K562 (cell line): ENCODE measurements around the gene SLC7A6. TPM values are rescaled to one million over a fixed set of nuclear protein-coding genes. Genes with fewer than 3 reads are reported as not detected.

Experiments used
- CCNT2 ChIP-seq: IDR thresholded peaks from 2 replicates; pipeline ENCODE4 v1.6.1; 2011; ENCODE audit warnings: borderline replicate concordance, low read depth, mild to moderate bottlenecking, moderate library complexity, mixed read lengths, low read length; ENCODE audit not compliant: insufficient read length; ENCODE audit errors: extremely low read depth
- CTBP1 ChIP-seq: fragments of 450-650 bp; IDR thresholded peaks from 2 replicates; pipeline ENCODE4 v1.6.1; 2016; ENCODE audit warnings: borderline replicate concordance
- GABPA ChIP-seq: fragments of 200-800 bp; sonication (Bioruptor generic); conservative IDR thresholded peaks from 2 replicates; pipeline ENCODE4 v1.6.1; 2016; ENCODE audit warnings: low read depth, missing genetic modification characterization, missing compliant biosample characterization
- KLF13 ChIP-seq: fragments of 450-650 bp; IDR thresholded peaks from 2 replicates; pipeline ENCODE4 v1.6.1; 2016; ENCODE audit warnings: missing genetic modification characterization, low read depth, mild to moderate bottlenecking, missing compliant biosample characterization, moderate library complexity, borderline replicate concordance
- MTA1 ChIP-seq: fragments of 450-650 bp; IDR thresholded peaks from 2 replicates; pipeline ENCODE4 v1.6.1; 2017; ENCODE audit warnings: borderline replicate concordance
- NCOA6 ChIP-seq: fragments of 450-650 bp; IDR thresholded peaks from 2 replicates; pipeline ENCODE4 v1.6.1; 2017; ENCODE audit warnings: mild to moderate bottlenecking
- NR2C2 ChIP-seq, 2 experiments: fragments of 200-800 bp in 1 of 2; sonication (Bioruptor generic) in 1 of 2; sonication (generic) in 1 of 2; formaldehyde crosslinking in 1 of 2; IDR thresholded peaks; 2 replicates each; pipeline versions ENCODE4 v1.6.1 to v1.8.0; 2016 to 2022; ENCODE audit warnings: mild to moderate bottlenecking in 1 of 2, missing compliant biosample characterization in 1 of 2, missing genetic modification characterization in 1 of 2, missing genetic modification reagents in 1 of 2
- RCOR1 ChIP-seq, 2 experiments: IDR thresholded peaks; 2 replicates each; pipeline ENCODE4 v1.6.1; 2012; ENCODE audit warnings: low read depth in 2 of 2, low read length in 2 of 2, borderline replicate concordance in 1 of 2, improper control_type of control experiment in 1 of 2
- RNF2 ChIP-seq: sonication (generic); IDR thresholded peaks from 2 replicates; pipeline ENCODE4 v1.6.1; 2016
- SIN3A ChIP-seq, 2 experiments: fragments of 150-350 bp in 1 of 2; IDR thresholded peaks; 2 replicates each; pipeline ENCODE4 v1.6.1; 2011 to 2016; ENCODE audit warnings: borderline replicate concordance in 2 of 2, low read depth in 2 of 2, low read length in 2 of 2, mild to moderate bottlenecking in 2 of 2, moderate library complexity in 2 of 2; ENCODE audit not compliant: control insufficient read depth in 1 of 2
- TCFL5 ChIP-seq: fragments of 250-450 bp; sonication (Bioruptor Pico); conservative IDR thresholded peaks from 2 replicates; pipeline ENCODE4 v1.6.1; 2021; ENCODE audit warnings: mild to moderate bottlenecking, moderate library complexity, matching md5 sums
- ZNF551 ChIP-seq: fragments of 250-450 bp; sonication (Bioruptor Pico); IDR thresholded peaks from 2 replicates; pipeline ENCODE4 v1.5.0; 2021; ENCODE audit warnings: mild to moderate bottlenecking, moderate library complexity
- polyA plus RNA-seq, 8 experiments: library from polyadenylated mRNA; depleted of rRNA in 4 of 8; stranded (reverse) in 5 of 8; unstranded in 3 of 8; fragments of >200 nt; fragmentation: Nextera tagmentation in 2 of 8; fragmentation: Illumina TruSeq in 1 of 8; extraction: Ambion mirVana in 2 of 8; extraction: Trizol in 1 of 8; gene quantifications; 2 replicates each; pipeline versions ENCODE4 v1.2.1 to v1.2.3, GENCODE V29; 2011 to 2014; ENCODE audit warnings: inconsistent platforms in 1 of 8, missing spikeins in 1 of 8
- total RNA-seq, 7 experiments: library from RNA; depleted of rRNA in 6 of 7; stranded (reverse); fragments of >200 nt in 6 of 7; fragmentation: Illumina TruSeq in 2 of 7; extraction: Trizol in 2 of 7; gene quantifications; 2 replicates each; pipeline versions ENCODE4 v1.2.1 to v1.2.3, GENCODE V29; 2011 to 2021; ENCODE audit warnings: low replicate concordance in 1 of 7
- TF ChIP-seq, protein P1 (sequence below): sonication (generic); formaldehyde crosslinking; IDR thresholded peaks from 2 replicates; pipeline ENCODE4 v1.8.1; 2023; ENCODE audit warnings: mild to moderate bottlenecking, missing genetic modification reagents
- TF ChIP-seq, protein P2 (sequence below): fragments of 250-450 bp; sonication (Bioruptor Pico); IDR thresholded peaks from 2 replicates; pipeline ENCODE4 v1.4.0; 2020; ENCODE audit warnings: mild to moderate bottlenecking
- TF ChIP-seq, protein P3 (sequence below): IDR thresholded peaks from 2 replicates; pipeline ENCODE4 v1.6.1; 2014; ENCODE audit warnings: antibody characterized with exemption
- TF ChIP-seq, protein P4 (sequence below): IDR thresholded peaks from 2 replicates; pipeline ENCODE4 v1.6.1; 2012; ENCODE audit warnings: low read depth, low read length, improper control_type of control experiment, borderline replicate concordance

Gene SLC7A6
- total and polyA plus RNA-seq, 9 of the 15 experiments (the other 6 are each of a cell fraction or from before 2014, with no cell fraction given): 12.6 to 60.1 (median 29.8) TPM

DNA sequence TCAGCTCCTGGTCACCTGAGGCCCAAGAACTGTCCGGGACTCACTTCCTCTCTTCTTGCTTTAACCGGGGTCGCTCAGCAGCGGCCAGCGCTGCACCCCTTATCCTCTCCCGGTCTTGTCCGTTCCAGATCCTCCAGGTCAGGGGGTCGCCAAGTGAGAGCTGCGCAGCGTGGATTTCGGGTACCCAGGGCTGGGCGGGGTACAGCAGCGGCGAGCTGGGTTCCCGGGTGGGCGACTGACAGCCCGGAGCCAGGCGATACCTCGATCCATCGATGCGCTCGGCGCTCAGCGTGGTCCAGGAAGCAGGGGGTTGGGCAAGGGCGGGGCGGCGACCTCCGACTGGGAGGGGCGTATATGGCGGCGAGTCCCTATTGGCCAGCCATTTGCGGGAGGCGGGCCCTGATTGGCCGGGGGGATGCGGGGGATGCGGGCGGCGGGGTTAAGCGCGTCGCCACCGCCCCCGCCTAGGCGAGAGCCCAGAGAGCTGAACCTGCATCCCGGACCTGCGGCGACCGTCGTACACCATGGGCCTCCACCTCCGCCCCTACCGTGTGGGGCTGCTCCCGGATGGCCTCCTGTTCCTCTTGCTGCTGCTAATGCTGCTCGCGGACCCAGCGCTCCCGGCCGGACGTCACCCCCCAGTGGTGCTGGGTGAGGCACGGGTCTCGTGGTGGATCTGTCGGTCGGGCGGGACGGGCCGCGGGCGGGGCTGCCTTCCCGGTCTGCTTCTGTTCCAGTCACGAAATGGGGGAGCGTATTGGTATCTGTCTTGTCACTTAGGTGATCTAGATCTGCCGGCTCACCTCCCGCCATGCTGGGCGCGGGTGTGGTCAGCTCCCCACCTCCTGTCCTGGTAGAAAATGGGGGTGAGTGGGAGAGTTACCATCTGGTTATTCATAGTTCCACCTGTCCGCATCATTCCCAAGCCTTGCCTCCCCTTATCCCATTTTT is 19.1 kb upstream of the SLC7A6 start, which contains the start of gene PLA2G15 (continued):
- TF ChIP-seq KLF13: peak; percentile 61; the same call in 1 of the 2 replicates
- peak; percentile 68; the same call in 1 of the 2 replicates for TF ChIP-seq NR2C2 (CRISPR knock-in tag; IDR thresholded peaks at IDR 0.05)
- peak; percentile 89 for TF ChIP-seq NR2C2 (tag; IDR thresholded peaks at IDR 0.05)
- peak; percentile 66 for TF ChIP-seq CTBP1
- 0 out of 2 replicates have a peak, but pooled peaks have one; percentile 15 for TF ChIP-seq RNF2
- peak; percentile 58 to 80; a peak in 2 of 4 replicates for TF ChIP-seq SIN3A (IDR thresholded peaks at IDR 0.05; ENCODE audit: borderline replicate concordance in 2 of 2, control insufficient read depth in 1 of 2, low read depth in 2 of 2, low read length in 2 of 2)
- 0 out of 4 replicates have a peak, but pooled peaks of 1 of the 2 experiments have one; percentile 32 for TF ChIP-seq RCOR1 (IDR thresholded peaks at IDR 0.05; ENCODE audit: borderline replicate concordance in 1 of 2, low read depth in 2 of 2, low read length in 2 of 2)
- 0 out of 2 replicates have a peak, but pooled peaks have one; percentile 41 for TF ChIP-seq GABPA (tag)
- TF ChIP-seq TCFL5 (CRISPR knock-in tag): no peak
- TF ChIP-seq, protein P1, sequence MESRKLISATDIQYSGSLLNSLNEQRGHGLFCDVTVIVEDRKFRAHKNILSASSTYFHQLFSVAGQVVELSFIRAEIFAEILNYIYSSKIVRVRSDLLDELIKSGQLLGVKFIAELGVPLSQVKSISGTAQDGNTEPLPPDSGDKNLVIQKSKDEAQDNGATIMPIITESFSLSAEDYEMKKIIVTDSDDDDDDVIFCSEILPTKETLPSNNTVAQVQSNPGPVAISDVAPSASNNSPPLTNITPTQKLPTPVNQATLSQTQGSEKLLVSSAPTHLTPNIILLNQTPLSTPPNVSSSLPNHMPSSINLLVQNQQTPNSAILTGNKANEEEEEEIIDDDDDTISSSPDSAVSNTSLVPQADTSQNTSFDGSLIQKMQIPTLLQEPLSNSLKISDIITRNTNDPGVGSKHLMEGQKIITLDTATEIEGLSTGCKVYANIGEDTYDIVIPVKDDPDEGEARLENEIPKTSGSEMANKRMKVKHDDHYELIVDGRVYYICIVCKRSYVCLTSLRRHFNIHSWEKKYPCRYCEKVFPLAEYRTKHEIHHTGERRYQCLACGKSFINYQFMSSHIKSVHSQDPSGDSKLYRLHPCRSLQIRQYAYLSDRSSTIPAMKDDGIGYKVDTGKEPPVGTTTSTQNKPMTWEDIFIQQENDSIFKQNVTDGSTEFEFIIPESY: no peak
- TF ChIP-seq, protein P2, sequence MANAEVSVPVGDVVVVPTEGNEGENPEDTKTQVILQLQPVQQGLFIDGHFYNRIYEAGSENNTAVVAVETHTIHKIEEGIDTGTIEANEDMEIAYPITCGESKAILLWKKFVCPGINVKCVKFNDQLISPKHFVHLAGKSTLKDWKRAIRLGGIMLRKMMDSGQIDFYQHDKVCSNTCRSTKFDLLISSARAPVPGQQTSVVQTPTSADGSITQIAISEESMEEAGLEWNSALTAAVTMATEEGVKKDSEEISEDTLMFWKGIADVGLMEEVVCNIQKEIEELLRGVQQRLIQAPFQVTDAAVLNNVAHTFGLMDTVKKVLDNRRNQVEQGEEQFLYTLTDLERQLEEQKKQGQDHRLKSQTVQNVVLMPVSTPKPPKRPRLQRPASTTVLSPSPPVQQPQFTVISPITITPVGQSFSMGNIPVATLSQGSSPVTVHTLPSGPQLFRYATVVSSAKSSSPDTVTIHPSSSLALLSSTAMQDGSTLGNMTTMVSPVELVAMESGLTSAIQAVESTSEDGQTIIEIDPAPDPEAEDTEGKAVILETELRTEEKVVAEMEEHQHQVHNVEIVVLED (CRISPR knock-in tag): peak; percentile 66; the same call in 1 of the 2 replicates
- no peak for TF ChIP-seq MTA1
- no peak for TF ChIP-seq ZNF551 (CRISPR knock-in tag)
- TF ChIP-seq, protein P3, sequence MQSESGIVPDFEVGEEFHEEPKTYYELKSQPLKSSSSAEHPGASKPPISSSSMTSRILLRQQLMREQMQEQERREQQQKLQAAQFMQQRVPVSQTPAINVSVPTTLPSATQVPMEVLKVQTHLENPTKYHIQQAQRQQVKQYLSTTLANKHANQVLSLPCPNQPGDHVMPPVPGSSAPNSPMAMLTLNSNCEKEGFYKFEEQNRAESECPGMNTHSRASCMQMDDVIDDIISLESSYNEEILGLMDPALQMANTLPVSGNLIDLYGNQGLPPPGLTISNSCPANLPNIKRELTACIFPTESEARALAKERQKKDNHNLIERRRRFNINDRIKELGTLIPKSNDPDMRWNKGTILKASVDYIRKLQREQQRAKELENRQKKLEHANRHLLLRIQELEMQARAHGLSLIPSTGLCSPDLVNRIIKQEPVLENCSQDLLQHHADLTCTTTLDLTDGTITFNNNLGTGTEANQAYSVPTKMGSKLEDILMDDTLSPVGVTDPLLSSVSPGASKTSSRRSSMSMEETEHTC: 0 out of 2 replicates have a peak, but pooled peaks have one; percentile 34
- peak; percentile 37; the same call in 1 of the 2 replicates for TF ChIP-seq NCOA6
- TF ChIP-seq, protein P4, sequence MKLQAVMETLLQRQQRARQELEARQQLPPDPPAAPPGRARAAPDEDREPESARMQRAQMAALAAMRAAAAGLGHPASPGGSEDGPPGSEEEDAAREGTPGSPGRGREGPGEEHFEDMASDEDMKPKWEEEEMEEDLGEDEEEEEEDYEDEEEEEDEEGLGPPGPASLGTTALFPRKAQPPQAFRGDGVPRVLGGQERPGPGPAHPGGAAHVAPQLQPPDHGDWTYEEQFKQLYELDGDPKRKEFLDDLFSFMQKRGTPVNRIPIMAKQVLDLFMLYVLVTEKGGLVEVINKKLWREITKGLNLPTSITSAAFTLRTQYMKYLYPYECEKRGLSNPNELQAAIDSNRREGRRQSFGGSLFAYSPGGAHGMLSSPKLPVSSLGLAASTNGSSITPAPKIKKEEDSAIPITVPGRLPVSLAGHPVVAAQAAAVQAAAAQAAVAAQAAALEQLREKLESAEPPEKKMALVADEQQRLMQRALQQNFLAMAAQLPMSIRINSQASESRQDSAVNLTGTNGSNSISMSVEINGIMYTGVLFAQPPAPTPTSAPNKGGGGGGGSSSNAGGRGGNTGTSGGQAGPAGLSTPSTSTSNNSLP: no peak
- TF ChIP-seq CCNT2: peak; percentile 82
